ENCODE data around the gene HHLA2.

DNA sequence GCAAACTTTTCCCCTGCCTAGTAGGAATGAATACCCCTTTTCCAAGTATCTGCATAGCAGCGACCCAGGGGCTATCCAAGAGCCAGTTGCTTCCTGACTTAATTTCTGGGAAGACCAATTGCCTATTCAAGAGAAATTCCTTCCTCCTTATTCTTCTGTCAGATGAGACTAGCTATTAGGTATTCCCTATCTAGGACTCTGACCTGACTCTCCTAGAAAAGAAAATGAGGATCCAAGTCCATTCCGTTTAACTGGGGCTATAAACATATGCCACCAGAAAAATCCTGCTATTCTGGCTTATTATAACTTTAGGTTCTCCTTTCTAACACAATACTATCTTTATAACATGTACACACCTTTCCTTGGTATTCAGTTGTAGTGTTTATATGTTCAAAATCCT is 1.7 kb downstream of the HHLA2 start:
- TF ChIP-seq, protein P1, sequence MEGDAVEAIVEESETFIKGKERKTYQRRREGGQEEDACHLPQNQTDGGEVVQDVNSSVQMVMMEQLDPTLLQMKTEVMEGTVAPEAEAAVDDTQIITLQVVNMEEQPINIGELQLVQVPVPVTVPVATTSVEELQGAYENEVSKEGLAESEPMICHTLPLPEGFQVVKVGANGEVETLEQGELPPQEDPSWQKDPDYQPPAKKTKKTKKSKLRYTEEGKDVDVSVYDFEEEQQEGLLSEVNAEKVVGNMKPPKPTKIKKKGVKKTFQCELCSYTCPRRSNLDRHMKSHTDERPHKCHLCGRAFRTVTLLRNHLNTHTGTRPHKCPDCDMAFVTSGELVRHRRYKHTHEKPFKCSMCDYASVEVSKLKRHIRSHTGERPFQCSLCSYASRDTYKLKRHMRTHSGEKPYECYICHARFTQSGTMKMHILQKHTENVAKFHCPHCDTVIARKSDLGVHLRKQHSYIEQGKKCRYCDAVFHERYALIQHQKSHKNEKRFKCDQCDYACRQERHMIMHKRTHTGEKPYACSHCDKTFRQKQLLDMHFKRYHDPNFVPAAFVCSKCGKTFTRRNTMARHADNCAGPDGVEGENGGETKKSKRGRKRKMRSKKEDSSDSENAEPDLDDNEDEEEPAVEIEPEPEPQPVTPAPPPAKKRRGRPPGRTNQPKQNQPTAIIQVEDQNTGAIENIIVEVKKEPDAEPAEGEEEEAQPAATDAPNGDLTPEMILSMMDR (IDR thresholded peaks at IDR 0.05), result no peak
- TF ChIP-seq EP300 (IDR thresholded peaks at IDR 0.05) (no peak), POLR2A (IDR thresholded peaks at IDR 0.05) (no peak)

All from sigmoid colon (tissue), 4 donors.